ENCODE measurements around the gene PRR23E.
A peak's percentile ranks its signal among the peaks of the same experiment; 100 is the strongest.

DNA sequence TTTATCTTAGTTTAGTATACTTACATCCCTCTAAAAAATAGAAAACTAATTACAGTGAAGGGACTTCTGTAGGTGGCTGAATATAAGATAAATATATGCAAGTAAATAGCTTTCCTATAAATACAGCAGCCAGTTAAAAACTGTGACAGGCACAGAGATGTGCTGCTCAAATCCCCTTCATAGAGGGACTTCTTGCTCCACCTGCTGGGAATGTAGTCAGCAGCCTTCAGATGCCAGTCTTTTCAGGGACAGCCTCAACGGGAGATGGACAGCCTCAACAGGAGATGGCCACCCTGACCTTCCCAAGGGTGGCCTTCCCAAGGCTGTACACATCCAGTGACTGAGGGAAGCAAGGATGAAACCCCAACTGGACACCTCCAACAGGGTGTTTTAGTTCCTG lies 15.7 kb upstream of the PRR23E start:
- TF ChIP-seq, protein P1, sequence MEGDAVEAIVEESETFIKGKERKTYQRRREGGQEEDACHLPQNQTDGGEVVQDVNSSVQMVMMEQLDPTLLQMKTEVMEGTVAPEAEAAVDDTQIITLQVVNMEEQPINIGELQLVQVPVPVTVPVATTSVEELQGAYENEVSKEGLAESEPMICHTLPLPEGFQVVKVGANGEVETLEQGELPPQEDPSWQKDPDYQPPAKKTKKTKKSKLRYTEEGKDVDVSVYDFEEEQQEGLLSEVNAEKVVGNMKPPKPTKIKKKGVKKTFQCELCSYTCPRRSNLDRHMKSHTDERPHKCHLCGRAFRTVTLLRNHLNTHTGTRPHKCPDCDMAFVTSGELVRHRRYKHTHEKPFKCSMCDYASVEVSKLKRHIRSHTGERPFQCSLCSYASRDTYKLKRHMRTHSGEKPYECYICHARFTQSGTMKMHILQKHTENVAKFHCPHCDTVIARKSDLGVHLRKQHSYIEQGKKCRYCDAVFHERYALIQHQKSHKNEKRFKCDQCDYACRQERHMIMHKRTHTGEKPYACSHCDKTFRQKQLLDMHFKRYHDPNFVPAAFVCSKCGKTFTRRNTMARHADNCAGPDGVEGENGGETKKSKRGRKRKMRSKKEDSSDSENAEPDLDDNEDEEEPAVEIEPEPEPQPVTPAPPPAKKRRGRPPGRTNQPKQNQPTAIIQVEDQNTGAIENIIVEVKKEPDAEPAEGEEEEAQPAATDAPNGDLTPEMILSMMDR (IDR thresholded peaks at IDR 0.05), result peak in 4 of 6 experiments; percentile 14 to 40 (median 26)
- TF ChIP-seq POLR2A (IDR thresholded peaks at IDR 0.05), result no peak
